DND-41 (cell line): ENCODE results near the gene OR5B12.
"Not testable (repeated sequence)": the region's sequence is repeated elsewhere in the genome, so short reads cannot be mapped to it uniquely, and the experiment has no call there.

Experiments used
- ATAC-seq: fragments of 200-7000 bp; cut with Tn5 transposase; 3 replicates; pipeline ENCODE4 v1.9.1; 2021; ENCODE audit warnings: low read depth; ENCODE audit not compliant: insufficient read depth
- DNase-seq: peaks from one replicate; pipeline ENCODE4 v3.0.0-alpha.2; 2020
- H2AFZ ChIP-seq: 2 replicates; pipeline ENCODE4 v1.6.0; 2012; ENCODE audit warnings: low read depth, low read length
- H3K27ac ChIP-seq: 2 replicates; pipeline ENCODE4 v1.5.1; 2012; ENCODE audit warnings: low read length, inconsistent platforms
- H3K27me3 ChIP-seq: fragments of 200-600 bp; sonication (generic); 2 replicates; pipeline ENCODE4 v1.6.0; 2012; ENCODE audit warnings: low read length, mild to moderate bottlenecking, inconsistent platforms; ENCODE audit not compliant: insufficient read depth, poor library complexity
- H3K36me3 ChIP-seq: 2 replicates; pipeline ENCODE4 v1.5.1; 2012; ENCODE audit warnings: low read length, inconsistent platforms; ENCODE audit not compliant: insufficient read depth
- H3K4me1 ChIP-seq: 2 replicates; pipeline ENCODE4 v1.5.1; 2012; ENCODE audit warnings: mild to moderate bottlenecking, low read length; ENCODE audit not compliant: insufficient read depth
- H3K4me2 ChIP-seq: 2 replicates; pipeline ENCODE4 v1.6.0; 2012; ENCODE audit warnings: mild to moderate bottlenecking, moderate library complexity, low read length, inconsistent platforms; ENCODE audit not compliant: insufficient read depth
- H3K4me3 ChIP-seq, 2 experiments: fragments of 200-600 bp in 1 of 2; shearing (Covaris generic) in 1 of 2; 2 replicates each; pipeline ENCODE4 v1.5.1; 2012 to 2016; ENCODE audit warnings: inconsistent platforms in 2 of 2, low read length in 2 of 2, mild to moderate bottlenecking in 2 of 2, low read depth in 1 of 2, moderate library complexity in 1 of 2
- H3K79me2 ChIP-seq: 2 replicates; pipeline ENCODE4 v1.6.0; 2012; ENCODE audit warnings: low read length, inconsistent platforms; ENCODE audit not compliant: insufficient read depth
- H3K9ac ChIP-seq: 2 replicates; pipeline ENCODE4 v1.6.0; 2012; ENCODE audit warnings: low read depth, mild to moderate bottlenecking, inconsistent platforms, low read length, moderate library complexity
- H3K9me3 ChIP-seq: 2 replicates; pipeline ENCODE4 v1.5.1; 2012; ENCODE audit warnings: low read length, moderate library complexity, mild to moderate bottlenecking, inconsistent platforms; ENCODE audit not compliant: insufficient read depth, severe bottlenecking
- H4K20me1 ChIP-seq: 2 replicates; pipeline ENCODE4 v1.6.0; 2012; ENCODE audit warnings: low read length; ENCODE audit not compliant: insufficient read depth
- EZH2 ChIP-seq: IDR thresholded peaks from 3 replicates; pipeline ENCODE4 v1.6.1; 2012; ENCODE audit warnings: borderline replicate concordance, low read depth, mild to moderate bottlenecking, moderate library complexity, low read length, inconsistent platforms; ENCODE audit not compliant: severe bottlenecking
- TF ChIP-seq, protein P1 (sequence below): IDR thresholded peaks from 2 replicates; pipeline ENCODE4 v1.5.1; 2012; ENCODE audit warnings: borderline replicate concordance, low read length, moderate library complexity, mild to moderate bottlenecking; ENCODE audit not compliant: poor library complexity, severe bottlenecking; ENCODE audit errors: extremely low read depth

OR5B12 gene

DNA sequence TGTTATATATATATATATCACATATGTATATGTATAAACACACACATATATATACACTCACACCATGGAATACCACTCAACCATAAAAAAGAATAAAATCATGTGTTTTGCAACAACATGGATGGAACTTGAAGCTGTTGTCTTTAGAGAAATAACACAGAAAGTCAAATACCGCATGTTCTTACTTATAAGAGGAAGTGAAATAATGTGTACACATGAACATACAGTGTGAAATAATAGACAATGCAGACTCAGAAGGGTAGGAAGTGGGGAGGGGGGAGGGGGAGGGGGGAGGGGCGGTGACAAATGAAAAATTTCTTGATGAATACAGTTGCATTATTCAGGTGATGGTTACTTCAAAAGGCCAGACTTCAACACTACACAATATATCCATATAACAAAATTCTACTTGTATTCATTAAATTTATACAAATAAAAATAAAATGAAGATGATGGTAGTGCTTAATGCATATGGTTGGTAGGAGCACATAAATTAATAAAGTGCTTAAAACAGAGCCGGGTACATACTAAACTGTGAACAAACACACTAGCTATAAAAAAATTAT lies 8.3 kb downstream of the OR5B12 start:
- H3K4me3 ChIP-seq: no peak overlapping the region
- TF ChIP-seq, protein P1, sequence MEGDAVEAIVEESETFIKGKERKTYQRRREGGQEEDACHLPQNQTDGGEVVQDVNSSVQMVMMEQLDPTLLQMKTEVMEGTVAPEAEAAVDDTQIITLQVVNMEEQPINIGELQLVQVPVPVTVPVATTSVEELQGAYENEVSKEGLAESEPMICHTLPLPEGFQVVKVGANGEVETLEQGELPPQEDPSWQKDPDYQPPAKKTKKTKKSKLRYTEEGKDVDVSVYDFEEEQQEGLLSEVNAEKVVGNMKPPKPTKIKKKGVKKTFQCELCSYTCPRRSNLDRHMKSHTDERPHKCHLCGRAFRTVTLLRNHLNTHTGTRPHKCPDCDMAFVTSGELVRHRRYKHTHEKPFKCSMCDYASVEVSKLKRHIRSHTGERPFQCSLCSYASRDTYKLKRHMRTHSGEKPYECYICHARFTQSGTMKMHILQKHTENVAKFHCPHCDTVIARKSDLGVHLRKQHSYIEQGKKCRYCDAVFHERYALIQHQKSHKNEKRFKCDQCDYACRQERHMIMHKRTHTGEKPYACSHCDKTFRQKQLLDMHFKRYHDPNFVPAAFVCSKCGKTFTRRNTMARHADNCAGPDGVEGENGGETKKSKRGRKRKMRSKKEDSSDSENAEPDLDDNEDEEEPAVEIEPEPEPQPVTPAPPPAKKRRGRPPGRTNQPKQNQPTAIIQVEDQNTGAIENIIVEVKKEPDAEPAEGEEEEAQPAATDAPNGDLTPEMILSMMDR: no peak
- TF ChIP-seq EZH2: no peak
- H3K9me3 ChIP-seq: no peaks in the 10 kb centered on the region
- H3K27me3 ChIP-seq: no peaks in the 10 kb centered on the region
- H3K27ac ChIP-seq: no peak overlapping the region
- H3K4me2 ChIP-seq: no peak overlapping the region
- ATAC-seq (no peak), DNase-seq (no peak)
- no peak overlapping the region for H3K9ac ChIP-seq
- H3K4me1 ChIP-seq: no peaks in the 10 kb centered on the region
- no peaks in the 10 kb centered on the region for H3K36me3 ChIP-seq
- no peak overlapping the region for H2AFZ ChIP-seq
- H3K79me2 ChIP-seq: no peaks in the 10 kb centered on the region
- no peaks in the 10 kb centered on the region for H4K20me1 ChIP-seq

DNA sequence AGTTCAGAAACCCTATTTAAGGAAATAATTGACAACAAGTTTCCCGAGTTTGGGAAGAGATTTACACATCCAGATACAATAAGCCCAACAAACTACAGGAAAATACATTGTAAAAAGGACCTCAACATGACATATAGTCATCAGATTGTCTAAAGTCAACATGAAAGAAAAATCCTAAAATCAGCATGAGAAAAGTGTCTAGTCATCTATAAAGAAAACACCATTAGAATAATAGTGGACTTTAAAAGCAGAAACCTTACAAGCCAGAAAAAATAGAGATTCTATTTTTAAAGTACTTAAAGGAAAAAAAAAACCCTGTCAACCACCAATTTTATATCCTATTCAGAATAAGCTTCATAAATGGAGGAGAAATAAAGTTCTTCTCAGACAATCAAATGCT lies 12.8 kb downstream of the OR5B12 start:
- no peak for TF ChIP-seq EZH2
- no peaks in the 10 kb centered on the region for H3K9me3 ChIP-seq
- H3K9ac ChIP-seq: no peak overlapping the region
- DNase-seq (no peak), ATAC-seq (no peak)
- H2AFZ ChIP-seq: no peak overlapping the region
- no peaks in the 10 kb centered on the region for H3K4me1 ChIP-seq
- no peaks in the 10 kb centered on the region for H4K20me1 ChIP-seq
- H3K4me3 ChIP-seq: no peak overlapping the region
- no peaks in the 10 kb centered on the region for H3K36me3 ChIP-seq
- H3K27me3 ChIP-seq: no peaks in the 10 kb centered on the region
- H3K27ac ChIP-seq: no peak overlapping the region
- H3K79me2 ChIP-seq: no peaks in the 10 kb centered on the region
- H3K4me2 ChIP-seq: no peak overlapping the region

DNA sequence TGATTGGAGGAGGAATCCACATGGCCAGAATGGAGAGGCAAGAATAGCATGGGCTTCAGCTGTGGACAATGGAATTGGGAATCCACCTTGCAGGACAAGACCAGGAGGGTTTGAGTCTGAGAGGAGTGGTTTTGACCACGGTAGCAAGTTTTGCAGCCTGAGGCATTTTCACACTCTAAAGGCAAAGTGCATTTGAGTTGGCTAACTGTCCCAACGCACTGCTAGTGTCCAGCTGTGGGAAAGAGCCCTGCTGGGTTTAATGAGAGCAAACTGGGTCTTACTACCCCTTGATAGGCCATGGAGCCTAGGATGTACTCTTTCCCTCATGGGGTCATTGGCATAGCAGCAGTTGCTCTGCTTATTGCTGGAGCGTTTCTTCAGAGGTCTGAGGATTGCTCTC lies 14.0 kb downstream of the OR5B12 start, which contains the start of gene OR5B2:
TSS of gene OR5B2 (minus strand) at position 101 of the 400 bp plus-strand sequence. CDS start 4,860 bp downstream, outside the sequence.
- Histone ChIP-seq H3K36me3 (no peaks in the 10 kb centered on the region), H3K4me3 (no peak within 1 kb of the TSS), H3K27ac (no peak within 1 kb of the TSS), H3K79me2 (no peaks in the 10 kb centered on the region), H3K9ac (no peak within 1 kb of the TSS), H2AFZ (no peak within 1 kb of the TSS), H3K9me3 (no peaks in the 10 kb centered on the region), H4K20me1 (no peaks in the 10 kb centered on the region), H3K27me3 (no peaks in the 10 kb centered on the region), H3K4me1 (no peaks in the 10 kb centered on the region), H3K4me2 (no peak within 1 kb of the TSS)
- TF ChIP-seq EZH2: no peak
- TF ChIP-seq, protein P1: no peak
- ATAC-seq (no peak), DNase-seq (no peak)

DNA sequence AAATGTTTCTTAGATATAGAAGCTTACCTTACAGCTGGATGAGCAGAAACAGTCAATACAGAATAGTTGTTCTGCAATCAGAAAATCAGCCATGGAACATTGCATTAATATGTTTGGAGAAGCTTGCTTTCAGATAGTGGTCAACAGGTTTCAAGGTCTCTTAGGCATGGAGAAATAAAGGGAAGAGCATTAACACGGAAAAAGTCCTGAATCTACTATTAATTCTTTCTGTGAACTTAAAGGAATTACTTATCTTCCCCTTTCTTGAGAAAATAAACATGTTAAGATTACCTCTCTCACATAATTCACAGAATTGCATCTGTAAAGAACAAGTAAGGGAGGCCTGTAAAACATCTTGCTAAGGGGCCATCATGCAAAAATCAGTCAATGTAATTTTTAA lies 35.3 kb downstream of the OR5B12 start, which contains the start of gene OR5B3:
TSS of gene OR5B3 (minus strand) at position 101 of the 400 bp plus-strand sequence. CDS start 3,465 bp downstream, outside the sequence.
- H2AFZ ChIP-seq: no peak within 1 kb of the TSS
- H3K79me2 ChIP-seq: no peaks in the 10 kb centered on the region
- H3K4me2 ChIP-seq: no peak within 1 kb of the TSS
- no peak for TF ChIP-seq EZH2
- TF ChIP-seq, protein P1: no peak
- ATAC-seq (no peak), DNase-seq (no peak)
- H3K4me3 ChIP-seq: no peak within 1 kb of the TSS
- no peaks in the 10 kb centered on the region for H3K9me3 ChIP-seq
- H3K4me1 ChIP-seq: no peaks in the 10 kb centered on the region
- no peaks in the 10 kb centered on the region for H3K27me3 ChIP-seq
- H3K36me3 ChIP-seq: no peaks in the 10 kb centered on the region
- no peak within 1 kb of the TSS for H3K9ac ChIP-seq
- H4K20me1 ChIP-seq: no peaks in the 10 kb centered on the region
- no peak within 1 kb of the TSS for H3K27ac ChIP-seq

DNA sequence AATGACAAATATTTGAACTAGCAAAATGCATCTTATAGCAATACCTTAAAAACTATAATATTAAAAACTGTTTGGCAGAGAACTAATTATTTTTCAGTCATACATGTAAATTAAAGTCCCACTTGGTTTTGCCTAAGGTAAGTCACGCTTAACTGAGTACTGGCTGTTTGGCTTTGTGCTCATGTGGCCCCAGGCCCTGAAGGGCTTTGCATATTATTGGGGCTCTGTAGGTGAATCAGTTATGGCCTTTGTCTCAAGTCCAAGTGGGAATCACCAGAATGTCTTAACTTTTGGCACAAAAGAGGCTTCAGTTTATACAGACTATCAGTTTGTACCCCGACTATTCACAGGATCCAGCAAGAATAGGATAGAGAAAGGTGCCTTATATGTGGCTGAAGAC lies 42.4 kb downstream of the OR5B12 start:
- H3K4me2 ChIP-seq, H3K9ac ChIP-seq, H2AFZ ChIP-seq, H3K27ac ChIP-seq, H3K27me3 ChIP-seq, DNase-seq, ATAC-seq, H3K79me2 ChIP-seq, H3K36me3 ChIP-seq, H3K4me1 ChIP-seq, H4K20me1 ChIP-seq, H3K9me3 ChIP-seq, H3K4me3 ChIP-seq: not testable (repeated sequence)
